NCI-H2196 treated with DMSO at 0.1 percent for 48 hours (cell line): Measurements from ENCODE around the gene BCL7A.
"Not testable (repeated sequence)": the region's sequence is repeated elsewhere in the genome, so short reads cannot be mapped to it uniquely, and the experiment has no call there.

Experiments used
- DNase-seq: peaks from one replicate; lab custom pipeline; 2025; ENCODE audit not compliant: unreplicated experiment; lab: John Stamatoyannopoulos, UW

Gene BCL7A

GRCh38 chr12:122021822-122022392, at the start of gene BCL7A:
Gene BCL7A (plus strand): TSS chr12:122021884. CDS start chr12:122022092, 208 bp downstream.
- peak; percentile 40 for DNase-seq

GRCh38 chr12:121974026-121974985, 47.4 kb upstream of the BCL7A start:
- no peak for DNase-seq

- no peak for DNase-seq
Observed at GRCh38 chr12:121975021-121975420, 46.7 kb upstream of the BCL7A start.

GRCh38 chr12:121976950-121977349, 44.7 kb upstream of the BCL7A start:
- no peak for DNase-seq

GRCh38 chr12:121980191-121980891, 41.3 kb upstream of the BCL7A start:
- DNase-seq: no peak

GRCh38 chr12:121980892-121981272, 40.8 kb upstream of the BCL7A start:
- no peak for DNase-seq

GRCh38 chr12:121981456-121981855, 40.2 kb upstream of the BCL7A start:
- DNase-seq: no peak

GRCh38 chr12:121982950-121983349, 38.7 kb upstream of the BCL7A start:
- DNase-seq: no peak

GRCh38 chr12:121983536-121984210, 38.0 kb upstream of the BCL7A start:
- no peak for DNase-seq

- DNase-seq: no peak
Observed at GRCh38 chr12:121986489-121987245, 35.0 kb upstream of the BCL7A start.

- DNase-seq: not testable (repeated sequence)
Observed at GRCh38 chr12:121988519-121988918, 33.2 kb upstream of the BCL7A start.

GRCh38 chr12:121989276-121990113, 32.2 kb upstream of the BCL7A start:
- DNase-seq: no peak

- no peak for DNase-seq
Observed at GRCh38 chr12:121990114-121990647, 31.5 kb upstream of the BCL7A start.

- no peak for DNase-seq
Observed at GRCh38 chr12:121990692-121991603, 30.7 kb upstream of the BCL7A start.

GRCh38 chr12:121992059-121992879, 29.4 kb upstream of the BCL7A start:
- no peak for DNase-seq

GRCh38 chr12:121996050-121996944, 25.4 kb upstream of the BCL7A start:
- DNase-seq: no peak
